ENCODE results near the gene TXNDC2.
A peak's percentile ranks its signal among the peaks of the same experiment; 100 is the strongest.
"Not testable (repeated sequence)": the region's sequence is repeated elsewhere in the genome, so short reads cannot be mapped to it uniquely, and the experiment has no call there.

TXNDC2 gene

GRCh38 chr18:9854801-9855676 is 30.7 kb upstream of the TXNDC2 start:
- peak overlapping the region; percentile 21; the same call in 1 of the 2 replicates for H3K27ac ChIP-seq
- no peak for TF ChIP-seq CTCF (conservative IDR thresholded peaks at IDR 0.05)
- TF ChIP-seq ZFX (IDR thresholded peaks at IDR 0.05) = no peak

- H3K27ac ChIP-seq = peak overlapping the region; percentile 21; the same call in 1 of the 2 replicates
Measured at GRCh38 chr18:9855681-9856080, 30.1 kb upstream of the TXNDC2 start.

GRCh38 chr18:9856092-9856491 is 29.7 kb upstream of the TXNDC2 start:
- H3K27ac ChIP-seq = no peak overlapping the region
- TF ChIP-seq CTCF (conservative IDR thresholded peaks at IDR 0.05) (no peak), ZFX (IDR thresholded peaks at IDR 0.05) (no peak)

More at GRCh38 chr18:9855681-9856080, 30.1 kb upstream of the TXNDC2 start:
- TF ChIP-seq CTCF (conservative IDR thresholded peaks at IDR 0.05) = no peak
- no peak for TF ChIP-seq ZFX (IDR thresholded peaks at IDR 0.05)

- not testable (repeated sequence) for H3K27ac ChIP-seq
Measured at GRCh38 chr18:9857479-9857998, 28.2 kb upstream of the TXNDC2 start.

GRCh38 chr18:9858642-9859041 is 27.1 kb upstream of the TXNDC2 start:
- no peak overlapping the region for H3K27ac ChIP-seq
- TF ChIP-seq ZFX (IDR thresholded peaks at IDR 0.05) (no peak), CTCF (conservative IDR thresholded peaks at IDR 0.05) (no peak)

GRCh38 chr18:9859232-9859631 is 26.5 kb upstream of the TXNDC2 start:
- no peak overlapping the region for H3K27ac ChIP-seq
- TF ChIP-seq CTCF (conservative IDR thresholded peaks at IDR 0.05) (no peak), ZFX (IDR thresholded peaks at IDR 0.05) (no peak)

GRCh38 chr18:9860682-9861081 is 25.1 kb upstream of the TXNDC2 start:
- no peak for TF ChIP-seq CTCF (conservative IDR thresholded peaks at IDR 0.05)
- no peak for TF ChIP-seq ZFX (IDR thresholded peaks at IDR 0.05)
- H3K27ac ChIP-seq = no peak overlapping the region

Data from C4-2B (cell line).